ENCODE data around the gene ERBB2.
"Not testable (repeated sequence)": the region's sequence is repeated elsewhere in the genome, so short reads cannot be mapped to it uniquely, and the experiment has no call there.

ERBB2 gene

DNA sequence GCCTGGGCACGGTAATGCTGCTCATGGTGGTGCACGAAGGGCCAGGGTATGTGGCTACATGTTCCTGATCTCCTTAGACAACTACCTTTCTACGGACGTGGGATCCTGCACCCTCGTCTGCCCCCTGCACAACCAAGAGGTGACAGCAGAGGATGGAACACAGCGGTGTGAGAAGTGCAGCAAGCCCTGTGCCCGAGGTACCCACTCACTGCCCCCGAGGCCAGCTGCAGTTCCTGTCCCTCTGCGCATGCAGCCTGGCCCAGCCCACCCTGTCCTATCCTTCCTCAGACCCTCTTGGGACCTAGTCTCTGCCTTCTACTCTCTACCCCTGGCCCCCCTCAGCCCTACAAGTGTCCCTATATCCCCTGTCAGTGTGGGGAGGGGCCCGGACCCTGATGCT, 12.0 kb downstream of the ERBB2 start:
- no peak overlapping the region for H3K27ac ChIP-seq (ENCODE audit: low read length)
- no peaks in the 10 kb centered on the region for H3K4me1 ChIP-seq (ENCODE audit: insufficient read depth, low read length)
- no peak overlapping the region for H3K9ac ChIP-seq (ENCODE audit: low read depth, low read length)
- H3K4me3 ChIP-seq (ENCODE audit: low read length) = no peak overlapping the region
- no peaks in the 10 kb centered on the region for H3K9me3 ChIP-seq (ENCODE audit: insufficient read depth, low read depth, low read length)
- H3K27me3 ChIP-seq (ENCODE audit: insufficient read depth, low read length) = no peaks in the 10 kb centered on the region
- H3K36me3 ChIP-seq (ENCODE audit: insufficient read depth, low read depth, low read length) = peaks cover 100% of the 10 kb centered on the region

DNA sequence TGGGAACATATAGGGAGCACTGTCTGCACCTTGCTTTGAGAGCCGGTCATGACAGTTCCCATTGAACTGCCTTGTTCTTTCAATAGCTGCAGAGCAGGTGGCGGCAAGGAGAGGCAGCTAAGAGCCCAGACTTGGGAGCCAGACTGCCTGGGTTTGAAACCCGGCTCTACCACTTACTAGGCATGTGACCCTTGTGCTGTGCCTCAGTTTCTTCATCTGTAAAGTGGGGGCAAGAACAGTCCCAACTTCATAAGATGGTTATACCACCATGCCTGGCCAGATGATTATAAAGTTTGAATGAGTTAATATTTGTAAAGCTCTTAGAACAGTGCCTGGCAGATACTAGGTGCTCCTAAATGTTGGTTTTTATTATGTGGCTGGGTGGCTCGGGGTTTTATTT, 14.4 kb downstream of the ERBB2 start:
- H3K4me3 ChIP-seq (ENCODE audit: low read length) = no peak overlapping the region
- H3K36me3 ChIP-seq (ENCODE audit: insufficient read depth, low read depth, low read length) = peaks cover 100% of the 10 kb centered on the region
- no peaks in the 10 kb centered on the region for H3K27me3 ChIP-seq (ENCODE audit: insufficient read depth, low read length)
- no peaks in the 10 kb centered on the region for H3K9me3 ChIP-seq (ENCODE audit: insufficient read depth, low read depth, low read length)
- no peak overlapping the region for H3K27ac ChIP-seq (ENCODE audit: low read length)
- no peaks in the 10 kb centered on the region for H3K4me1 ChIP-seq (ENCODE audit: insufficient read depth, low read length)
- no peak overlapping the region for H3K9ac ChIP-seq (ENCODE audit: low read depth, low read length)

DNA sequence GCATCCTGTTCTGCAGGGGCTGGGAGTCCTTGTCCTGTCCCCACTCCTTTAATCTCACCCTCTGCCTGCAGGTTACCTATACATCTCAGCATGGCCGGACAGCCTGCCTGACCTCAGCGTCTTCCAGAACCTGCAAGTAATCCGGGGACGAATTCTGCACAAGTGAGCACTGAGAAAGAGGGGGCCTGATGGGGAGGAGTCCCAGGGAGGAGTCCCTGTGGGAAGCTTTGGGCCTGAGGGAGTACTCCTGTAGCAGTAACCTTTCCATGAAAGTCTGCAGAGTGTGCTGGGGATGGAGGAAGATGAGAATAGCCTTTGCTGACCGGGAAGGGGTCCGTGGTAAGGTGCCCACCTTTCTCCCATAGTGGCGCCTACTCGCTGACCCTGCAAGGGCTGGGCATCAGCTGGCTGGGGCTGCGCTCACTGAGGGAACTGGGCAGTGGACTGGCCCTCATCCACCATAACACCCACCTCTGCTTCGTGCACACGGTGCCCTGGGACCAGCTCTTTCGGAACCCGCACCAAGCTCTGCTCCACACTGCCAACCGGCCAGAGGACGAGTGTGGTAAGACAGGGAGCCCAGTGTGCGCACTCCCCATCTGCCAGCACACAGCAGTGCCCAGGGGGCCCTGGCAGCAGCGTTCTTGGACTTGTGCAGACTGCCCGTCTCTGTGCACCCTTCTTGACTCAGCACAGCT, 15.7 kb downstream of the ERBB2 start:
- H3K27me3 ChIP-seq (ENCODE audit: insufficient read depth, low read length) = no peaks in the 10 kb centered on the region
- H3K4me3 ChIP-seq (ENCODE audit: low read length) = no peak overlapping the region
- H3K9me3 ChIP-seq (ENCODE audit: insufficient read depth, low read depth, low read length) = no peaks in the 10 kb centered on the region
- H3K4me1 ChIP-seq (ENCODE audit: insufficient read depth, low read length) = no peaks in the 10 kb centered on the region
- H3K9ac ChIP-seq (ENCODE audit: low read depth, low read length) = no peak overlapping the region
- H3K27ac ChIP-seq (ENCODE audit: low read length) = no peak overlapping the region
- H3K36me3 ChIP-seq (ENCODE audit: insufficient read depth, low read depth, low read length) = peaks cover 100% of the 10 kb centered on the region

DNA sequence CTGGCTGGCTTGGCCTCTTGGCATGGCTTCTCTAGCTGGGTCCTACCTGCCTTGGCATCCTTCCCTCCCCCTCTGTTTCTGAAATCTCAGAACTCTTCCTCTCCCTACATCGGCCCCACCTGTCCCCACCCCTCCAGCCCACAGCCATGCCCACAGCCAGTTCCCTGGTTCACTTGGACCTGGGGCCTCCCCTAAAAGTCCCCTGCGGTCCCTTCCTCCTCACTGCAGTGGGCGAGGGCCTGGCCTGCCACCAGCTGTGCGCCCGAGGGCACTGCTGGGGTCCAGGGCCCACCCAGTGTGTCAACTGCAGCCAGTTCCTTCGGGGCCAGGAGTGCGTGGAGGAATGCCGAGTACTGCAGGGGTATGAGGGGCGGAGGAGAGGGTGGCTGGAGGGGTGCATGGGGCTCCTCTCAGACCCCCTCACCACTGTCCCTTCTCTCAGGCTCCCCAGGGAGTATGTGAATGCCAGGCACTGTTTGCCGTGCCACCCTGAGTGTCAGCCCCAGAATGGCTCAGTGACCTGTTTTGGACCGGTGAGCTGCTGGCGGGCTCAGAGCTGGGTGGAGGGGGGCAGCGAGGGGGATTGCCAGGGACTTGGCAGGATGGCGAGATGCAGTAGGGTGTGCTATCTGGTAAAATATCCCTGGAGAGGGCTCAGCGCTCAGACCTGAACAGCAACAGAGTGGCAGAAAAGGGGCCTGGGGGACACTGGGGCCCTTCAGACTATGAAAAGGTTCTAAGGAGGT, 16.4 kb downstream of the ERBB2 start:
- Histone ChIP-seq H3K4me1 (ENCODE audit: insufficient read depth, low read length) (no peaks in the 10 kb centered on the region), H3K9ac (ENCODE audit: low read depth, low read length) (no peak overlapping the region), H3K27me3 (ENCODE audit: insufficient read depth, low read length) (no peaks in the 10 kb centered on the region), H3K9me3 (ENCODE audit: insufficient read depth, low read depth, low read length) (no peaks in the 10 kb centered on the region), H3K36me3 (ENCODE audit: insufficient read depth, low read depth, low read length) (peaks cover 99% of the 10 kb centered on the region), H3K27ac (ENCODE audit: low read length) (no peak overlapping the region), H3K4me3 (ENCODE audit: low read length) (no peak overlapping the region)

DNA sequence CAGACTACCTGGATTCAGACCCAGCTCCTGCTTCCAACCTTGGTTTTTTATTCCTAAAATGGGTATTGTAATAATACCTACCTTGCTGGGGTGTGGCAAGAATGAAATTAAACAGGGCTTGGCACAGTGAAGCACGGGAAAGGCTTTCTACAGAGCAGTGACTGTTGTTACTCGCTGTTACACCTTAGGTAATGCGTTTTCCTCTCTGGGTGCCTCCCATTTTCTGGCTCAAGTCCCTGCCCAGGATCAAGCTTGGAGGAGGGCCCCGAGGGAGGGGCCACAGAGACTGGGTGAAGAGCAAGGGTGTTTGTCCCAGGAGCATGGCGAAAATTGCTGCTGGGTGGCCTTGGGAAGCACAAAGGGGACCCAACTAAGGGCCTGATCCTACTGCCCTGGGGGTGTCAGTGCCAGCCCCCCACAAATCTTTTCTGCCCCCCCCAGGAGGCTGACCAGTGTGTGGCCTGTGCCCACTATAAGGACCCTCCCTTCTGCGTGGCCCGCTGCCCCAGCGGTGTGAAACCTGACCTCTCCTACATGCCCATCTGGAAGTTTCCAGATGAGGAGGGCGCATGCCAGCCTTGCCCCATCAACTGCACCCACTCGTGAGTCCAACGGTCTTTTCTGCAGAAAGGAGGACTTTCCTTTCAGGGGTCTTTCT, 17.1 kb downstream of the ERBB2 start:
- no peak overlapping the region for H3K4me3 ChIP-seq (ENCODE audit: low read length)
- no peaks in the 10 kb centered on the region for H3K27me3 ChIP-seq (ENCODE audit: insufficient read depth, low read length)
- no peaks in the 10 kb centered on the region for H3K4me1 ChIP-seq (ENCODE audit: insufficient read depth, low read length)
- H3K9me3 ChIP-seq (ENCODE audit: insufficient read depth, low read depth, low read length) = no peaks in the 10 kb centered on the region
- peaks cover 98% of the 10 kb centered on the region for H3K36me3 ChIP-seq (ENCODE audit: insufficient read depth, low read depth, low read length)
- H3K27ac ChIP-seq (ENCODE audit: low read length) = no peak overlapping the region
- H3K9ac ChIP-seq (ENCODE audit: low read depth, low read length) = no peak overlapping the region

DNA sequence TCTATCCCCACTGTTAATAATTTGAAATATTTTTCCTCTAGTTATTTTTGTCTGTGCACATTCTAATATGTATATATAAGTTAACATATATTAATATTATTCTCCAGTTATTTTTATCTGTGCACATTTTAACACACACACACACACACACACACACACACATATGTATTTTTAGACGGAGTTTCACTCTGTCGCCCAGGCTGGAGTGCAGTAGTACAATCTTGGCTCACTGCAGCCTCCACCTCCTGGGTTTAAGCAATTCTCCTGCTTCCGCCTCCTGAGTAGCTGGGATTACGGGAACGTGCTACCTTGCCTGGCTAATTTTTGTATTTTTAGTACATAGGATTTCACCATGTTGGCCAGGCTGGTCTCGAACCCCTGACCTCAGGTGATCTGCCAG, 17.8 kb downstream of the ERBB2 start:
- Histone ChIP-seq H3K27me3 (ENCODE audit: insufficient read depth, low read length) (no peaks in the 10 kb centered on the region), H3K4me1 (ENCODE audit: insufficient read depth, low read length) (no peaks in the 10 kb centered on the region), H3K9me3 (ENCODE audit: insufficient read depth, low read depth, low read length) (no peaks in the 10 kb centered on the region), H3K4me3 (ENCODE audit: low read length) (no peak overlapping the region), H3K9ac (ENCODE audit: low read depth, low read length) (no peak overlapping the region), H3K27ac (ENCODE audit: low read length) (no peak overlapping the region), H3K36me3 (ENCODE audit: insufficient read depth, low read depth, low read length) (peaks cover 98% of the 10 kb centered on the region)

DNA sequence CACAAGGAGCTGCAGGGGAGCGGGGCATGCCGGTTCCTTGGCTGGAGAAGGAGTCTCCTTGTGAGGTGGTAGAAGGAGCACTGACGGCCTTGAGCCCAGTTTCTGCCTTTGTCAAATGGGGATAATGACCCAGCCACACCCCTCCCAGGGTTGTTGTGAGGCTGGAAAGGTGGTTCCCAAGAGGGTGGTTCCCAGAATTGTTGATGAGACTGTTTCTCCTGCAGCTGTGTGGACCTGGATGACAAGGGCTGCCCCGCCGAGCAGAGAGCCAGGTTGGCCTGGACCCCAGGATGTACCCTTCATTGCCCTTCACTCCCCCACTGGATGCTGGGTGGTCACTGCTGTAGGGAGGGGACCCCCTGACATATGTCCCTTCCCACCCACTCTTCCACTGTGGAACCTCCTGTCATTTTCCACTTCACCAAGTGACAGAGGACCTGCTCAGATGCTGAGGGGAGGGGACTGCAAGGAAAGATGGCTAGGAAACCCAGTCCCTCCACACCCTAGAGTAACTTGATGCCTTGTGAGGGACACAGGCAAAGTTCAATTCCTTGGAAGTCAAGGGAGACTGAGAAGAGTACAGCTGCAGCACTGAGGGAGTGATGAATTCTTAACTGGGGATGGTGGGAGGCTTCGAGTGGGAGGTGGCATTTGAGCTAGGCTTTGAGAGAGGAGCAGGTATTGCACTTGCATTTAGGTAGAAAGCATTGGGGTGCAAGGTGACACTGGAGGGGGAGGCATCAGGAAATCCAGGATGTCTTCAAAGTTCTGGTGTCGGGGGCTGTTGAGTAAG, 19.9 kb downstream of the ERBB2 start:
- H3K9ac ChIP-seq (ENCODE audit: low read depth, low read length) = no peak overlapping the region
- H3K36me3 ChIP-seq (ENCODE audit: insufficient read depth, low read depth, low read length) = peaks cover 97% of the 10 kb centered on the region
- no peak overlapping the region for H3K27ac ChIP-seq (ENCODE audit: low read length)
- no peaks in the 10 kb centered on the region for H3K27me3 ChIP-seq (ENCODE audit: insufficient read depth, low read length)
- H3K4me3 ChIP-seq (ENCODE audit: low read length) = no peak overlapping the region
- no peaks in the 10 kb centered on the region for H3K9me3 ChIP-seq (ENCODE audit: insufficient read depth, low read depth, low read length)
- peaks cover 3% of the 10 kb centered on the region; the same call in 1 of the 2 replicates for H3K4me1 ChIP-seq (ENCODE audit: insufficient read depth, low read length)

DNA sequence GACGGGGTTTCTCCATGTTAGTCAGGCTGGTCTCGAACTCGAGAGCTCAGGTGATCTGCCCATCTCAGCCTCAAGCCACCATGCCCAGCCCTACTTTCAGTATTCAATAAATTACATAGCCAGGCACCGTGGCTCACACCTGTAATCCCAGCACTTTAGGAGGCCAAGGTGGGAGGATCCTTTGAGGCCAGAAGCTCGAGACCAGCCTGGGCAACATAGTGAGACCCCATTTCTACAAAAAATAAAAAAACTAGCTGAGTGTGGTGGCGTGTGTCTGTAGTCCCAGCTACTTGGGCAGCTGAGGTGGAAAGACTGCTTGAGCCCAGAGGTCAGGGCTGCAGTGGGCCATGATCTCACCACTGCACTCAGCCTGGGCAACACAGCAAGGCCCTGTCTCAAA, 22.2 kb downstream of the ERBB2 start:
- Histone ChIP-seq H3K4me1 (ENCODE audit: insufficient read depth, low read length) (peaks cover 3% of the 10 kb centered on the region; the same call in 1 of the 2 replicates), H3K9ac (ENCODE audit: low read depth, low read length) (no peak overlapping the region), H3K4me3 (ENCODE audit: low read length) (no peak overlapping the region), H3K36me3 (ENCODE audit: insufficient read depth, low read depth, low read length) (peaks cover 97% of the 10 kb centered on the region), H3K27me3 (ENCODE audit: insufficient read depth, low read length) (no peaks in the 10 kb centered on the region), H3K9me3 (ENCODE audit: insufficient read depth, low read depth, low read length) (no peaks in the 10 kb centered on the region), H3K27ac (ENCODE audit: low read length) (no peak overlapping the region)

DNA sequence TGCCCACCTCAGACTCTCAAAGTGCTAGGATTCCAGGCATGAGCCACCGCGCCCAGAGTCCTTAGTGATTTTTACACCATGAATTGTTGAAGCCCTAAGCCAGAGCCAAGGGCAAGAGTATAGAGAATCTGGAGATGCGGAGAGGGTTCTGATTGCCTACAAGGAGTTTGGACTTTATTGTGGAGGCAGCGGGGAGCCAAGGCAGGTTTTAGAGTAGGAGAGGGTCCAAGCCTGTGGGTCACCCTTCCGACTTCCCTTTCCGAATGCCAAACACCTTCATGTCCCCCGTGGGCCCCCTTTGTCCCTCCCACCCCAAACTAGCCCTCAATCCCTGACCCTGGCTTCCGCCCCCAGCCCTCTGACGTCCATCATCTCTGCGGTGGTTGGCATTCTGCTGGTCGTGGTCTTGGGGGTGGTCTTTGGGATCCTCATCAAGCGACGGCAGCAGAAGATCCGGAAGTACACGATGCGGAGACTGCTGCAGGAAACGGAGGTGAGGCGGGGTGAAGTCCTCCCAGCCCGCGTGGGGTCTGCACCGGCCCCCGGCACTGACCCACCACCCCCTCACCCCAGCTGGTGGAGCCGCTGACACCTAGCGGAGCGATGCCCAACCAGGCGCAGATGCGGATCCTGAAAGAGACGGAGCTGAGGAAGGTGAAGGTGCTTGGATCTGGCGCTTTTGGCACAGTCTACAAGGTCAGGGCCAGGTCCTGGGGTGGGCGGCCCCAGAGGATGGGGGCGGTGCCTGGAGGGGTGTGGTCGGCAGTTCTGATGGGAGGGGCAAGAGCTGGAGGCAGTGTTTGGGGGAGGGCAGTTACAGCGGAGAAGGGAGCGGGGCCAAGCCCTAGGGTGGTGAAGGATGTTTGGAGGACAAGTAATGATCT, 23.3 kb downstream of the ERBB2 start:
- no peak overlapping the region for H3K27ac ChIP-seq (ENCODE audit: low read length)
- peaks cover 97% of the 10 kb centered on the region for H3K36me3 ChIP-seq (ENCODE audit: insufficient read depth, low read depth, low read length)
- H3K4me3 ChIP-seq (ENCODE audit: low read length) = no peak overlapping the region
- H3K27me3 ChIP-seq (ENCODE audit: insufficient read depth, low read length) = no peaks in the 10 kb centered on the region
- H3K4me1 ChIP-seq (ENCODE audit: insufficient read depth, low read length) = peaks cover 3% of the 10 kb centered on the region; the same call in 1 of the 2 replicates
- no peak overlapping the region for H3K9ac ChIP-seq (ENCODE audit: low read depth, low read length)
- no peaks in the 10 kb centered on the region for H3K9me3 ChIP-seq (ENCODE audit: insufficient read depth, low read depth, low read length)

DNA sequence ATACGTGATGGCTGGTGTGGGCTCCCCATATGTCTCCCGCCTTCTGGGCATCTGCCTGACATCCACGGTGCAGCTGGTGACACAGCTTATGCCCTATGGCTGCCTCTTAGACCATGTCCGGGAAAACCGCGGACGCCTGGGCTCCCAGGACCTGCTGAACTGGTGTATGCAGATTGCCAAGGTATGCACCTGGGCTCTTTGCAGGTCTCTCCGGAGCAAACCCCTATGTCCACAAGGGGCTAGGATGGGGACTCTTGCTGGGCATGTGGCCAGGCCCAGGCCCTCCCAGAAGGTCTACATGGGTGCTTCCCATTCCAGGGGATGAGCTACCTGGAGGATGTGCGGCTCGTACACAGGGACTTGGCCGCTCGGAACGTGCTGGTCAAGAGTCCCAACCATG, 24.9 kb downstream of the ERBB2 start:
- H3K36me3 ChIP-seq (ENCODE audit: insufficient read depth, low read depth, low read length) = peaks cover 93% of the 10 kb centered on the region
- no peak overlapping the region for H3K9ac ChIP-seq (ENCODE audit: low read depth, low read length)
- no peak overlapping the region for H3K4me3 ChIP-seq (ENCODE audit: low read length)

DNA sequence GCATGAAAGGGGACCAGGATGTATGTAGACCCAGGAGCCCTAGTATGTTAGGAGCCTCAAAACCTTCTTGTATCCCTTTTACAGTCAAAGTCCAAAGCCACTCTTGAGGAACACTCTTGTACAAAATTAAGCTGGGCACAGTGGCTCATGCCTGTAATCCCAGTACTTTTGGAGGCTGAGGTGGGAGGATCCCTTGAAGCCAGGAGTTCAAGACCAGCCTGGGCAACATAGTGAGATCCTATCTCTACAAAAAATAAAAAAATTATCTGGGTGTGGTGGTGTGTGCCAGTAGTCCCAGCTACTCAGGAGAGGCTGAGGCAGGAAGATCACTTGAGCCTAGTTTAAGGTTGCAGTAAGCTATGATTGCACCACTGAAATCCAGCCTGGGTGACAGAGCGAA, 26.1 kb downstream of the ERBB2 start:
- H3K9me3 ChIP-seq (ENCODE audit: insufficient read depth, low read depth, low read length); H3K4me3 ChIP-seq (ENCODE audit: low read length); H3K27me3 ChIP-seq (ENCODE audit: insufficient read depth, low read length); H3K9ac ChIP-seq (ENCODE audit: low read depth, low read length); H3K27ac ChIP-seq (ENCODE audit: low read length): not testable (repeated sequence)
- peaks cover 11% of the 10 kb centered on the region; the same call in 1 of the 2 replicates for H3K4me1 ChIP-seq (ENCODE audit: insufficient read depth, low read length)
- peaks cover 81% of the 10 kb centered on the region for H3K36me3 ChIP-seq (ENCODE audit: insufficient read depth, low read depth, low read length)

More for the DNA sequence above, 24.9 kb downstream of the ERBB2 start:
- peaks cover 8% of the 10 kb centered on the region; the same call in 1 of the 2 replicates for H3K4me1 ChIP-seq (ENCODE audit: insufficient read depth, low read length)
- H3K27me3 ChIP-seq (ENCODE audit: insufficient read depth, low read length) = no peaks in the 10 kb centered on the region
- H3K27ac ChIP-seq (ENCODE audit: low read length) = no peak overlapping the region
- H3K9me3 ChIP-seq (ENCODE audit: insufficient read depth, low read depth, low read length) = no peaks in the 10 kb centered on the region

All from iPS-20b (cell line).